SK-N-SH treated with all-trans-retinoic acid at 6 μM for 48 hours (cell line): Measurements from ENCODE around the gene NHEJ1.
A peak's percentile ranks its signal among the peaks of the same experiment; 100 is the strongest.

ENCODE experiments used
- ATAC-seq: fragments of 200-7000 bp; cut with Tn5 transposase; 3 replicates; pipeline ENCODE4 v1.9.1; 2020; ENCODE audit warnings: mild to moderate bottlenecking, moderate library complexity
- ARNTL ChIP-seq: fragments of 450-650 bp; formaldehyde crosslinking; IDR thresholded peaks from 2 replicates; pipeline ENCODE4 v1.5.0; 2020; ENCODE audit warnings: low read depth, mild to moderate bottlenecking, moderate library complexity, borderline replicate concordance
- BACH2 ChIP-seq: fragments of 250-450 bp; sonication (Bioruptor Pico); IDR thresholded peaks from 2 replicates; pipeline ENCODE4 v1.9.0; 2021; ENCODE audit warnings: mild to moderate bottlenecking, borderline replicate concordance
- CREB5 ChIP-seq: fragments of 250-450 bp; sonication (Bioruptor Pico); IDR thresholded peaks from 2 replicates; pipeline ENCODE4 v1.5.1; 2020; ENCODE audit warnings: low read depth, mild to moderate bottlenecking, moderate library complexity
- CSDC2 ChIP-seq: fragments of 250-450 bp; sonication (Bioruptor Pico); IDR thresholded peaks from 2 replicates; pipeline ENCODE4 v1.5.0; 2020; ENCODE audit warnings: mild to moderate bottlenecking, moderate library complexity
- CSRNP3 ChIP-seq: fragments of 250-450 bp; sonication (Bioruptor Pico); IDR thresholded peaks from 2 replicates; pipeline ENCODE4 v1.5.1; 2021; ENCODE audit warnings: mild to moderate bottlenecking, moderate library complexity
- ESRRG ChIP-seq: fragments of 250-450 bp; sonication (Bioruptor Pico); IDR thresholded peaks from 2 replicates; pipeline ENCODE4 v1.6.1; 2021; ENCODE audit warnings: mild to moderate bottlenecking
- GLIS3 ChIP-seq: fragments of 250-450 bp; sonication (Bioruptor Pico); IDR thresholded peaks from 2 replicates; pipeline ENCODE4 v1.5.0; 2020; ENCODE audit warnings: mild to moderate bottlenecking, moderate library complexity
- ISL1 ChIP-seq: fragments of 250-450 bp; sonication (Bioruptor Pico); IDR thresholded peaks from 2 replicates; pipeline ENCODE4 v2.1.2; 2022; ENCODE audit warnings: mild to moderate bottlenecking, moderate library complexity
- OSR1 ChIP-seq: fragments of 250-450 bp; sonication (Bioruptor Pico); IDR thresholded peaks from 2 replicates; pipeline ENCODE4 v1.8.0; 2022; ENCODE audit warnings: moderate library complexity, mild to moderate bottlenecking, inconsistent platforms
- PPARA ChIP-seq: fragments of 250-450 bp; sonication (Bioruptor Pico); IDR thresholded peaks from 2 replicates; pipeline ENCODE4 v1.5.0; 2020; ENCODE audit warnings: mild to moderate bottlenecking, borderline replicate concordance
- RARB ChIP-seq: fragments of 250-450 bp; sonication (Bioruptor Pico); IDR thresholded peaks from 2 replicates; pipeline ENCODE4 v1.8.0; 2021; ENCODE audit warnings: mild to moderate bottlenecking, moderate library complexity
- SNAI2 ChIP-seq: fragments of 250-450 bp; sonication (Bioruptor Pico); IDR thresholded peaks from 2 replicates; pipeline ENCODE4 v1.5.0; 2020; ENCODE audit warnings: mild to moderate bottlenecking, moderate library complexity
- TCF4 ChIP-seq: fragments of 250-450 bp; sonication (Bioruptor Pico); IDR thresholded peaks from 2 replicates; pipeline ENCODE4 v1.8.0; 2021; ENCODE audit warnings: mild to moderate bottlenecking, moderate library complexity, borderline replicate concordance
- TOX ChIP-seq: fragments of 250-450 bp; sonication (Bioruptor Pico); IDR thresholded peaks from 2 replicates; pipeline ENCODE4 v1.8.0; 2021; ENCODE audit warnings: mild to moderate bottlenecking, moderate library complexity, borderline replicate concordance
- ZC3H10 ChIP-seq: fragments of 250-450 bp; sonication (Bioruptor Pico); IDR thresholded peaks from 2 replicates; pipeline ENCODE4 v1.5.1; 2021; ENCODE audit warnings: mild to moderate bottlenecking, moderate library complexity
- ZFP3 ChIP-seq: fragments of 250-450 bp; sonication (Bioruptor Pico); IDR thresholded peaks from 2 replicates; pipeline ENCODE4 v1.5.0; 2020; ENCODE audit warnings: mild to moderate bottlenecking, moderate library complexity
- ZFP30 ChIP-seq: fragments of 450-650 bp; formaldehyde crosslinking; IDR thresholded peaks from 2 replicates; pipeline ENCODE4 v1.5.0; 2022; ENCODE audit warnings: mild to moderate bottlenecking, moderate library complexity
- ZNF565 ChIP-seq: fragments of 450-650 bp; formaldehyde crosslinking; conservative IDR thresholded peaks from 2 replicates; pipeline ENCODE4 v1.5.0; 2020; ENCODE audit warnings: low read depth, mild to moderate bottlenecking, moderate library complexity
- ZNF70 ChIP-seq: fragments of 450-650 bp; formaldehyde crosslinking; IDR thresholded peaks from 2 replicates; pipeline ENCODE4 v1.5.0; 2020; ENCODE audit warnings: mild to moderate bottlenecking, moderate library complexity
- ZNF8 ChIP-seq: fragments of 450-650 bp; formaldehyde crosslinking; IDR thresholded peaks from 2 replicates; pipeline ENCODE4 v1.5.0; 2020; ENCODE audit warnings: mild to moderate bottlenecking, moderate library complexity
- TF ChIP-seq, protein P1 (sequence below): fragments of 250-450 bp; sonication (Bioruptor Pico); IDR thresholded peaks from 2 replicates; pipeline ENCODE4 v1.8.0; 2021; ENCODE audit warnings: low read depth, mild to moderate bottlenecking, moderate library complexity, borderline replicate concordance
- TF ChIP-seq, protein P2 (sequence below): fragments of 250-450 bp; sonication (Bioruptor Pico); IDR thresholded peaks from 2 replicates; pipeline ENCODE4 v1.5.0; 2020; ENCODE audit warnings: mild to moderate bottlenecking, moderate library complexity

NHEJ1 gene

DNA sequence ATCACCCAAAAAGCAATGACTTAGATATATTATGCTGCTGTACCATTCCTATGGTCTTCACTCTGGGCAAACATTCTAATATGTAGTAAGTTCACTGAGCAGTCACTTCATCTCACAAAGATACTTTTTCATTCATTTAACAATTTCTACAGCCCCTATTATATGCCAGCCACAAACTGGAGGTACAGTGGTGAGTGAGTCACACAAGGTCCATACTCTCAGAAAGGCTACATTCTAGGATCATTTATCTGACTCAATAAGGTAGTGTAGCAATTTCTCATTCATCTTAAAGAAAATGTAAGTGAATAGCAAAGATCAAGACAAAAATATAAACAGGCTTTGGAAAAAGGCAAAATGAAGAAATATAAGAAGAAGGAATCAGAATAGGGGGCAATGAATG, 40.5 kb downstream of the NHEJ1 start:
- no peak for TF ChIP-seq BACH2 (CRISPR knock-in tag)
- no peak for TF ChIP-seq ZFP3 (CRISPR knock-in tag)
- TF ChIP-seq ISL1 (CRISPR knock-in tag), result no peak
- TF ChIP-seq GLIS3 (CRISPR knock-in tag), result no peak
- TF ChIP-seq SNAI2 (CRISPR knock-in tag), result no peak
- TF ChIP-seq RARB (CRISPR knock-in tag), result no peak
- TF ChIP-seq ZFP30 (CRISPR knock-in tag), result no peak
- TF ChIP-seq, all 23 proteins: peak for 0
- ATAC-seq, result no peak

GRCh38 chr2:219119422-219120043, 41.1 kb downstream of the NHEJ1 start:
- peak; percentile 88 for ATAC-seq
- TF ChIP-seq TOX (CRISPR knock-in tag), result no peak
- TF ChIP-seq, protein P1, sequence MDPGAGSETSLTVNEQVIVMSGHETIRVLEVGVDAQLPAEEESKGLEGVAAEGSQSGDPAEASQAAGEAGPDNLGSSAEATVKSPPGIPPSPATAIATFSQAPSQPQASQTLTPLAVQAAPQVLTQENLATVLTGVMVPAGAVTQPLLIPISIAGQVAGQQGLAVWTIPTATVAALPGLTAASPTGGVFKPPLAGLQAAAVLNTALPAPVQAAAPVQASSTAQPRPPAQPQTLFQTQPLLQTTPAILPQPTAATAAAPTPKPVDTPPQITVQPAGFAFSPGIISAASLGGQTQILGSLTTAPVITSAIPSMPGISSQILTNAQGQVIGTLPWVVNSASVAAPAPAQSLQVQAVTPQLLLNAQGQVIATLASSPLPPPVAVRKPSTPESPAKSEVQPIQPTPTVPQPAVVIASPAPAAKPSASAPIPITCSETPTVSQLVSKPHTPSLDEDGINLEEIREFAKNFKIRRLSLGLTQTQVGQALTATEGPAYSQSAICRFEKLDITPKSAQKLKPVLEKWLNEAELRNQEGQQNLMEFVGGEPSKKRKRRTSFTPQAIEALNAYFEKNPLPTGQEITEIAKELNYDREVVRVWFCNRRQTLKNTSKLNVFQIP (CRISPR knock-in tag), result no peak
- no peak for TF ChIP-seq ZNF565 (CRISPR knock-in tag)
- TF ChIP-seq ESRRG, result no peak
- no peak for TF ChIP-seq BACH2 (CRISPR knock-in tag)
- TF ChIP-seq CSRNP3, result no peak
- TF ChIP-seq TCF4 (CRISPR knock-in tag), result no peak
- no peak for TF ChIP-seq GLIS3 (CRISPR knock-in tag)
- no peak for TF ChIP-seq ARNTL

GRCh38 chr2:219118504-219118903, 42.1 kb downstream of the NHEJ1 start:
- TF ChIP-seq OSR1 (CRISPR knock-in tag) (no peak), ZNF8 (CRISPR knock-in tag) (no peak), PPARA (no peak), TOX (CRISPR knock-in tag) (no peak), ZNF70 (CRISPR knock-in tag) (no peak), ESRRG (no peak), CSDC2 (no peak), ARNTL (no peak), ZC3H10 (no peak), BACH2 (CRISPR knock-in tag) (no peak), CSRNP3 (no peak), ISL1 (CRISPR knock-in tag) (no peak), CREB5 (CRISPR knock-in tag) (no peak), ZFP30 (CRISPR knock-in tag) (no peak), GLIS3 (CRISPR knock-in tag) (no peak), ZFP3 (CRISPR knock-in tag) (no peak)
- TF ChIP-seq, protein P2, sequence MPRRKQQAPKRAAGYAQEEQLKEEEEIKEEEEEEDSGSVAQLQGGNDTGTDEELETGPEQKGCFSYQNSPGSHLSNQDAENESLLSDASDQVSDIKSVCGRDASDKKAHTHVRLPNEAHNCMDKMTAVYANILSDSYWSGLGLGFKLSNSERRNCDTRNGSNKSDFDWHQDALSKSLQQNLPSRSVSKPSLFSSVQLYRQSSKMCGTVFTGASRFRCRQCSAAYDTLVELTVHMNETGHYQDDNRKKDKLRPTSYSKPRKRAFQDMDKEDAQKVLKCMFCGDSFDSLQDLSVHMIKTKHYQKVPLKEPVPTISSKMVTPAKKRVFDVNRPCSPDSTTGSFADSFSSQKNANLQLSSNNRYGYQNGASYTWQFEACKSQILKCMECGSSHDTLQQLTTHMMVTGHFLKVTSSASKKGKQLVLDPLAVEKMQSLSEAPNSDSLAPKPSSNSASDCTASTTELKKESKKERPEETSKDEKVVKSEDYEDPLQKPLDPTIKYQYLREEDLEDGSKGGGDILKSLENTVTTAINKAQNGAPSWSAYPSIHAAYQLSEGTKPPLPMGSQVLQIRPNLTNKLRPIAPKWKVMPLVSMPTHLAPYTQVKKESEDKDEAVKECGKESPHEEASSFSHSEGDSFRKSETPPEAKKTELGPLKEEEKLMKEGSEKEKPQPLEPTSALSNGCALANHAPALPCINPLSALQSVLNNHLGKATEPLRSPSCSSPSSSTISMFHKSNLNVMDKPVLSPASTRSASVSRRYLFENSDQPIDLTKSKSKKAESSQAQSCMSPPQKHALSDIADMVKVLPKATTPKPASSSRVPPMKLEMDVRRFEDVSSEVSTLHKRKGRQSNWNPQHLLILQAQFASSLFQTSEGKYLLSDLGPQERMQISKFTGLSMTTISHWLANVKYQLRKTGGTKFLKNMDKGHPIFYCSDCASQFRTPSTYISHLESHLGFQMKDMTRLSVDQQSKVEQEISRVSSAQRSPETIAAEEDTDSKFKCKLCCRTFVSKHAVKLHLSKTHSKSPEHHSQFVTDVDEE (CRISPR knock-in tag), result no peak
- ATAC-seq, result no peak
